ENCODE data around the gene ASPA.

DNA sequence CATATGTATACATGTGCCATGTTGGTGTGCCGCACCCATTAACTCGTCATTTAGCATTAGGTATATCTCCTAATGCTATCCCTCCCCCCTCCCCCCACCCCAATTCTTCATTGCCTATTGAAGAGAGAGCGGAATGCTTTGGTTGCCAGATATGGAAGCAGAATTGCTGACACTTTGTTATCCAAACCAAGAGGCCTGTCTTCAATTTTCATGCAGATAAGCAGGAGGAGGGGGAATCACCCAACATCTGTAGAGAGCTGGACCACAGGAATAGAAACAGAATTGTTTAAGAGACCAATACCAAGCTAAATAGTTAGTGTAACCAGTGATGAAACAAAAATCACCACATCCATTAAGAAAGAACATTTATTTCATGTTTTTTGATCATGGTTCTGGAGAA lies 7.1 kb downstream of the ASPA start:
- TF ChIP-seq CTCF (conservative IDR thresholded peaks at IDR 0.05; ENCODE audit: low read length) (no peak), EZH2phosphoT487 (IDR thresholded peaks at IDR 0.05; ENCODE audit: borderline replicate concordance, low read depth, low read length) (no peak)
